ENCODE results near the gene FAM72A.
"Not testable (repeated sequence)": the region's sequence is repeated elsewhere in the genome, so short reads cannot be mapped to it uniquely, and the experiment has no call there.

FAM72A gene

DNA sequence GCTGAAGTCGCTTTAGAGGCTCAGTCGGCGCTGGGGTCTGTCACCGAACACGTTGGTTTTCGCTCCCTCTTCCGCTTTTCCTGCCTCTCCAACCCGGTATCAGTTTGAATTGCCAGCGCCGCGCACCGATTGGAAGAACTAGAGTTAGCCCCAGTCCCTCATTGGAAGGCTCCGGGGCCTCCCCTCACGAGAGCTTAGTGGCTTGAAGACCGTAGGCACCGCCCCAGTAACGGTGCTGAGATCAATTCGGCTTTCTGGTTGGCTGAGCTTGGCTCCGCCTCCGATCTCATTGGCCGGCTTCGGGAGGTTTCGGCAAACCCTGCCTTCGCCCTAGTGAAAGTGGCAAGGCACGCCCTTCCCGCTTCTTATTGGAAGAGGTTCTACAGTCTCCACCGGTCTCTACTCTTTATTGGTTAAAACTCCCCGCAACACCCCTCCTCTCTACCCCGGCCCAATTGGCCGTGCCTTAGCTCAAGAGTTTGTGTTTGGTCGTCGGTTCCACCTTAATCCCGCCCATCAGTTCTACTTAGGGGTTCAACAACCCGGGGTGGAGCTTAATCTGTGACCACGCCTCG is at the start of gene FAM72A:
Gene FAM72A (minus strand): TSS at position 51 of the 575 bp plus-strand sequence. CDS start 814 bp downstream, outside the sequence.
- H3K4me3 ChIP-seq (ENCODE audit: low read length), result peak within 1 kb of the TSS; percentile 54
- not testable (repeated sequence) for H3K4me1 ChIP-seq (ENCODE audit: insufficient read depth, low read length); H2AFZ ChIP-seq (ENCODE audit: low read depth, low read length); H3K36me3 ChIP-seq (ENCODE audit: insufficient read depth, low read length); H3K27me3 ChIP-seq (ENCODE audit: insufficient read depth, low read length); H3K9me3 ChIP-seq (ENCODE audit: low read length)

DNA sequence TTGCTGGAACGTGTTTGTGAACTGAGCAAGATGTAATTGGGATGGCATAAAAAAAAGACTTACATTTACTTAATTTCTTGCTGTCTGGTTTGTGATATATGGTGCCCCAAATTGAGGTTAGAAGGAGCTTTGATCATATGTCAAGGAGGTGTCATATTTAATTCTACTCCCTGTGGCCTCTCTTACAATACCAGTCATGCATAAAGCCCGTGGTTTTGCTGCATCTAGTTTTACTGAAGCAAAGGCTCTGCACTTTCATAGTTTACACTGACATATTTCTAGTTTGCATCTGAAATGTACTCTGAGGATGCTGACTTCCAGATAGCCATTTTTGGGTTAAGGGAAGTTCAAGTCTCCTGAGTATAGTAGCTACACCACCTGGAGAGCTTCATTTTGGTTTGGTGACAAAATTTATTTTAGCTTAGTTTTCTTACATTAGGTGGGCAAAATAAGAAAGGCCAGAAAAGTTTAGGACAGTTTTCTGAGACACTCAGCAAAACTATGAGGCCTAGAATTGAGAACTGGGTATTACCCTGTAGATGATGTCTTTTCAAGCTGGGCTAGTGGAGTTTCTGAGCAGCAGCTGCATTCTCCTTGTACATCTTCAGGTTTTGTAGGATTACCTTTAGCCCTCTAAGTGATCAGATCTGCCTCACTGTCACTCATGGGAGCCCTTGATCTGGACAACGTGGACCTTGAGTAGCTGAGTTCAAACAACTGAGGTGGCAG is 48.5 kb upstream of the FAM72A start:
- not testable (repeated sequence) for H2AFZ ChIP-seq (ENCODE audit: low read depth, low read length); H3K27me3 ChIP-seq (ENCODE audit: insufficient read depth, low read length); H3K4me1 ChIP-seq (ENCODE audit: insufficient read depth, low read length); H3K36me3 ChIP-seq (ENCODE audit: insufficient read depth, low read length); H3K4me3 ChIP-seq (ENCODE audit: low read length); H3K9me3 ChIP-seq (ENCODE audit: low read length)

DNA sequence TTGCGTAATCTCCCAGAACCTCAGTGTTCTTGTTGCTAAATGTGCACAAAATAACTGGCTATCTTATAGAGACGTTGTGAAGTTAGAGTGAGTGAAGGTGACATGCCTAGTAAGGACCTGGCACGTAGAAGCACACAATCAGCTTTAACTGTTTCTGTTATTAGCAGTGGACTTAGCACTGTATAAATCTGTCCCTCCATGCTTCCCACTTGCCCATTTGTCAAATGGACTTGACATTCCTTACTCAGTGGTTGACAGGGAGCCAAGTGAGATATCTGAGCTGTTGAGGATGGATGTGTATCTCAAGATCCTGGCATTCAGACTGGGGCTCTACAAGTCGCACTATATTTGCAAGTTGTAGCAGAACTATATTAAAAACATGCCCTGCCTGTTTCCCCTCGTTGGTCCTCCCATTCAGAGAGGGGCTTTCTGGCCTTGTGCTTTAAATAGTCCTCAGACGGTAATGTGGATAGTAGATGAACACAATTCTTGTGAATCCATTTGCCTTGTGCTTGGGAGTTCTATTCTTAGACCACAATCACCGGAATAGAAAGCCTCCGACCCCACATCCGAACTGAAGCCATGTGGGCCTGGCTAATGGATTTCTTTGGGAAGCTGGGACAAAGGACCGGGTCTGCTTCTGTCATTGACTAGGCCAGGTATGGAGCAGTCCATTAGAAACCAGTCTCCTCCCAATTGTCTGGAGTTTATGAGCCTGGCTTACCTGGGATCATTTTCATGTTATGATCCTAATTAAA is 43.7 kb upstream of the FAM72A start:
- H3K27me3 ChIP-seq (ENCODE audit: insufficient read depth, low read length); H3K36me3 ChIP-seq (ENCODE audit: insufficient read depth, low read length); H3K4me1 ChIP-seq (ENCODE audit: insufficient read depth, low read length); H3K4me3 ChIP-seq (ENCODE audit: low read length); H3K9me3 ChIP-seq (ENCODE audit: low read length); H2AFZ ChIP-seq (ENCODE audit: low read depth, low read length): not testable (repeated sequence)

DNA sequence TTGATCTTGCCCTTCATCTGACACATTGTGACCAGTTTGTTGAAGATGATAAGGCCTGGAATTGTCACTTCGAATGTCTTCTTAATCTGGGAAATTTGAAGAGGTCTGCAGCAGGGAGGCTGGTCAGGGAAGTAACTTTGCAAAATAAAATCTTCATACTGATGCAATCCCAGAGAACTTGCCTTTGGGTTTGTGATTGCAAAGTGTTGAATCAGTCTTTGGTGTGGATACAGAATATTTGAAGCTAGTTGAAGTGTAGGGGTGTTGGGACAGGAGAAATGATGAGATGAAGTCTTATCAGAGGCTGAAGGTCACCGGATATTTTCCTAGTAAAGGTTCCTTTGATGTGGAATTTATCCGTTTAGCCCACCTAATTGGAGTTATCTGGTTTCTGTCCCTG is 42.8 kb upstream of the FAM72A start:
- H3K4me1 ChIP-seq (ENCODE audit: insufficient read depth, low read length); H3K4me3 ChIP-seq (ENCODE audit: low read length); H2AFZ ChIP-seq (ENCODE audit: low read depth, low read length); H3K9me3 ChIP-seq (ENCODE audit: low read length); H3K27me3 ChIP-seq (ENCODE audit: insufficient read depth, low read length); H3K36me3 ChIP-seq (ENCODE audit: insufficient read depth, low read length): not testable (repeated sequence)

DNA sequence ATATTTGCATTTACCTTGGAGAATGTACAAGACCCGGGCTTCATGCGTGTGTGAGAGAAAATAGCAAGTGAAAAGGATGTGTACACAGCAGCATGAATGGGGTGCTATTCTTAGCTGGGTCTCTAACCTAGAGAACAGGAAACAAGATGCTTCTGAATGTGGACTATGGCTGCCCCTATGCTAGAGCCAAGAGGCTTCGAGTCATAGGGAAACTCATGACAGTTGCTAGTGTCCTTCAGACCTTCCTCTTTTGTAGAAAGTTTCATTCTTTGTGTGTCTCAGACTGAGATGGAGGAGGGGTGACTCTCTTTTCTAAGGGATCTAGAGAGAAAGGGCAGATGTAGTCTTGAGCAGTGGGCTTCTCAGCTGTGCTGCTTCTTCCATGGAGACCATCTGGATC is 40.7 kb upstream of the FAM72A start:
- not testable (repeated sequence) for H3K27me3 ChIP-seq (ENCODE audit: insufficient read depth, low read length); H3K4me1 ChIP-seq (ENCODE audit: insufficient read depth, low read length); H2AFZ ChIP-seq (ENCODE audit: low read depth, low read length); H3K36me3 ChIP-seq (ENCODE audit: insufficient read depth, low read length); H3K4me3 ChIP-seq (ENCODE audit: low read length); H3K9me3 ChIP-seq (ENCODE audit: low read length)

DNA sequence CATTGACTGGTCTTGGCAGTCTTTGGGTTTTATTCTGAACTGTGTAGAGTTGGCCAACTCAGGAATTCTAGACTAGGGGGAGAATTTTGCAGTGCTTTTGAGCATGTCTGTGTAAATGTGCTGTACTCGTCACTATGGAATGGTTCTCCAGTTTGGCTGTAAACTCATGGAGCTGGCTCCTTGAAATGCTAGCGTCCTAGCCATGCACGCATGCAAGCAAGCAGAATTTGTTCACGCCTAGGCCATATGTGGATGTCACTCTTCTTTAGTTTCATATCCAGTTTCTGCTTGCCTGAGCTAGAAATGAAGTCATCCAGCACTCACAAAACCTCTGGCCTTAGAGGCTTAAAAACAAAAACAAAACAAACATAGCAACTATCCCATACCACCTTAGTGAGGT is 37.6 kb upstream of the FAM72A start:
- H3K9me3 ChIP-seq (ENCODE audit: low read length); H3K27me3 ChIP-seq (ENCODE audit: insufficient read depth, low read length); H3K4me3 ChIP-seq (ENCODE audit: low read length); H3K4me1 ChIP-seq (ENCODE audit: insufficient read depth, low read length); H3K36me3 ChIP-seq (ENCODE audit: insufficient read depth, low read length); H2AFZ ChIP-seq (ENCODE audit: low read depth, low read length): not testable (repeated sequence)

DNA sequence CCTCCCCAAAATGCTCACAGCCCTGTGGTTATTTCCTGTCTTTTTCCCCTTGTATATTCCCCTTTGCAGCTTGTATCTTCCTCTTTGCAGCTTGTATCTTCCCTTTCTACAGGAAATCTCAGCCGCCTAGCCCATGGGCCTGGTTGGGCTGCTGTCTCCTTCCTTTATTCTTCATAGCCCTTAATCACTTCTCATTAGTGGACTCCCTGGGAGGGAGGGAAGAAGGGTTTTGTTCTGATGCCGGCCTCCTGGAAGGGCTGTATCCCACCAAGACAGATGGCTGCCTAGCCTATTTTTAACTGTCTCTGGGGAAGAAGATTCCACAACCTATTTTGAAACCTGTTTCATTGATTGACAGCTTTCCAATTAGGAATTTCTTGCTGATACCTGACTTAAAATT is 32.6 kb upstream of the FAM72A start:
- H2AFZ ChIP-seq (ENCODE audit: low read depth, low read length); H3K9me3 ChIP-seq (ENCODE audit: low read length); H3K36me3 ChIP-seq (ENCODE audit: insufficient read depth, low read length); H3K27me3 ChIP-seq (ENCODE audit: insufficient read depth, low read length); H3K4me1 ChIP-seq (ENCODE audit: insufficient read depth, low read length); H3K4me3 ChIP-seq (ENCODE audit: low read length): not testable (repeated sequence)

DNA sequence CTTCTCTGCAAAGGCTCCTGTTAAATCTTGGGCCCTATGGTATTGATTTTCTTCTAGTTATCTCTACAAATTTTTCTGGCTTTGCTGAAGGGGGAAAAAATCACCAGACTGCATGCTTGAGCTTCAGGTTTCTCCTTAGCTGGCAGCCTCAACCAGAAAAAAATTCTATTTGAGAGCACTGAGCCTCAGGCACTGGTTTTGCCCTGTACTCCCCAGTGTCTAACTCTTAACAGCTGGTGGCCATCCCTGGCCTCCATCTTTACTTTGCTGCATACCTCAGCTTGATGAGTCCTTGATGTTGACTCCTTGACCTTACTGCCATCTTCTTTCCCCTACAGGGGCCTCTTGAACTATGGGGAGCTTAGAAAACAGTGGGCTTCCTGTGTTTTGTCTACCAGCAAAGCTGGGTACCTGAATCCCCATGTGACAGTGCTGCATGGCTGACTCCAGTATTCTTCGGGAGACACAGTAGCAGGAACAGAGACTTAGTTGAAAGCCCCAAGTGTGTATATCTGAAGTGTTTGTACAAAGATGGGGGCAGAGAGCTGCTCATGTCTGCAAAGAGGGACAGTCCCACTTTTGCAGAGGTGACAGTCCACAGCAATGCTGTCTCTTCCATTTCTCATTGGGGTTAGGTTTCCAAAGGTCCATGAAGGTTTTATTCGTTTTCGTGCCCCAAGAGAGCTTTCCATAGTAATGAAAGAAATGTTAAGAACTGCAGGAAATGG is 31.7 kb upstream of the FAM72A start:
- not testable (repeated sequence) for H3K27me3 ChIP-seq (ENCODE audit: insufficient read depth, low read length); H2AFZ ChIP-seq (ENCODE audit: low read depth, low read length); H3K4me1 ChIP-seq (ENCODE audit: insufficient read depth, low read length); H3K36me3 ChIP-seq (ENCODE audit: insufficient read depth, low read length); H3K4me3 ChIP-seq (ENCODE audit: low read length); H3K9me3 ChIP-seq (ENCODE audit: low read length)

DNA sequence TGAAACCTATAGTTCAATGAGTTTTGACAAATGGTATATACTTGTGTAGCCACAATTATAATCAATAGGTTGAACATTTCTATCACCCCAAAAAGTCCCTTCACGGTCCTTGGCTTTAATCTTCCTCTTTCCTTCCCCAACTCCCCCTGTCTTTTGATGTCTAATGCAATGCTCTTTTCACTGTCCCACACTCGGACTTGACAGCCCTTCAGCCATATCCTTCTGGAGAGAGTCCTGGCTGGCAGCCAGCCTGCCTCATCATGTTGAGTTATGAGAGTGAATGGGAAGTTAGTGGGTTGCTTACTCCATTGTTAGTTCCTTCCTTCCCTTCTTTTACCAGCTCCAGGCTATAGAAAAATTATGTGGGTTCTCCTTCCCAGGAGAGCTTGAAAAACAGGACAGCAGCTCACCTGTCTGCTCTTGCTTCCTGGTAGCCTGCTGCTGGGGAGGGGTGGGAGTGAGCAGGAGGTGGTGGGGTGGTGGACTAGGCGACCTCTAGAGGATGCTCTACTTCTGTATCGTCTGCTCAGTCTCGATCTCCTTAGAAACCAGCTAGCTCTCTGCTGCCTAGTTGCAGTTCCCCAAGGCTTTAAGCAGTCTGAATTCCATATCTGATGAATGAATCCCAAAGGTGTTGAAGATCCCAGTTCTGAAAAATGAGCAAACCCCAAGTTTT is 30.5 kb upstream of the FAM72A start:
- H3K4me1 ChIP-seq (ENCODE audit: insufficient read depth, low read length); H2AFZ ChIP-seq (ENCODE audit: low read depth, low read length); H3K36me3 ChIP-seq (ENCODE audit: insufficient read depth, low read length); H3K4me3 ChIP-seq (ENCODE audit: low read length); H3K27me3 ChIP-seq (ENCODE audit: insufficient read depth, low read length); H3K9me3 ChIP-seq (ENCODE audit: low read length): not testable (repeated sequence)

DNA sequence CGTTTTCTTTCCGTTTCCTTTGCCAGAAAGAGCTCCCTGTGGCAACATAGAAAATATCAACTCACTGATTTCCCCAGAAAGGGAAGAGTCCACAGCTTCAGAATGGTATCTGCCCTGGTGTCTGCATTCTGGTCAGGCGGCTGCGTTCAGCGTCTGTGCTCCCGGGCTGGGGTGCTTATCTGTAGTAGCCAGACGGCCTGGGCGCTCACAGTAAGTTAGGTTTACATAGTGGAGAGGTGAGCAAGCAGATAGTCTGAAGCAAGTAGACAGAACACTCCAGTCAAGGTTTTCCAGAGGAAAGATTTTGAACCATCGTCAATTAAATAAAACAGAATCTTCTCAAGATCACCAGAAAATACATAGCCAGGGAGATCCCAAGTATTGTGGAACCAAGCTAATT is 29.4 kb upstream of the FAM72A start:
- not testable (repeated sequence) for H3K27me3 ChIP-seq (ENCODE audit: insufficient read depth, low read length); H3K36me3 ChIP-seq (ENCODE audit: insufficient read depth, low read length); H3K9me3 ChIP-seq (ENCODE audit: low read length); H3K4me3 ChIP-seq (ENCODE audit: low read length); H2AFZ ChIP-seq (ENCODE audit: low read depth, low read length); H3K4me1 ChIP-seq (ENCODE audit: insufficient read depth, low read length)

DNA sequence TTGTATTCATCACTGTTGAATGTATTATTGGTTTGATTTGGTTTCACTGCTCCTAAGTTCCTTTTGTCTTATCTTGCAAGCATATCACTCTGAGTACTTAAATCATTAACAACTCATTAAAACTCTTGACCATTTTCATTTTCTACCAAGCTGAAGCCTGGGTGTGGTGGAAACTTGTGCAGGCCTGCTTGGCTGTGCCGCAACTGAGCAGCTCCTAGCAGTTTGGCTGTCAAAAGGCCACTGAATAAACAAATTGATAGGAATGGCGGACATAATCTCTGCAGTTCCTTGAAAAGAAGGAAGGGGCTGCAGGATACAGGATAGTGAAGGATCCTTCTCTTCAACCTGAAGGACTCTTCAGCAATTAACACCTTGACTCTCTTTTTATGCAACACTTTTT is 26.6 kb upstream of the FAM72A start:
- H3K4me1 ChIP-seq (ENCODE audit: insufficient read depth, low read length); H3K4me3 ChIP-seq (ENCODE audit: low read length); H3K36me3 ChIP-seq (ENCODE audit: insufficient read depth, low read length); H2AFZ ChIP-seq (ENCODE audit: low read depth, low read length); H3K9me3 ChIP-seq (ENCODE audit: low read length); H3K27me3 ChIP-seq (ENCODE audit: insufficient read depth, low read length): not testable (repeated sequence)

DNA sequence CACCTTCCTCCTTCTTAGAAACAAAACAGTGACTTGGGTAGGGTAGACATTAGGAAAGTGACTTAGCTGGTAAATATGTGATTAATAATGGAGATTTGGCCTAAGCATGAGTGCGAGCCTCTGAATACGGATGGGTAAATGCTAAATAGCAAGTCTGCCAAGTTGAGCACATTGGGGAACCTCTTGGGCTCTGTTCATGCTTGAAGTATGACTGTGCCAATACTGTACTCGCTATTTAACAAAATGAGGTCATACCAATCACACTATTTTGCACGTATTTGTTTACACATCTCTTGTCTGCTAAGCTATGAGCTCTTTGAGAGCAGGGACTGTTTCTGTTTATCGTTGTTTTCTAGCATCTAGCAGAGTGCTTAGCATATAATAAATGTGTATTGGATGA is 24.2 kb upstream of the FAM72A start:
- H3K9me3 ChIP-seq (ENCODE audit: low read length); H2AFZ ChIP-seq (ENCODE audit: low read depth, low read length); H3K36me3 ChIP-seq (ENCODE audit: insufficient read depth, low read length); H3K4me3 ChIP-seq (ENCODE audit: low read length); H3K27me3 ChIP-seq (ENCODE audit: insufficient read depth, low read length); H3K4me1 ChIP-seq (ENCODE audit: insufficient read depth, low read length): not testable (repeated sequence)

DNA sequence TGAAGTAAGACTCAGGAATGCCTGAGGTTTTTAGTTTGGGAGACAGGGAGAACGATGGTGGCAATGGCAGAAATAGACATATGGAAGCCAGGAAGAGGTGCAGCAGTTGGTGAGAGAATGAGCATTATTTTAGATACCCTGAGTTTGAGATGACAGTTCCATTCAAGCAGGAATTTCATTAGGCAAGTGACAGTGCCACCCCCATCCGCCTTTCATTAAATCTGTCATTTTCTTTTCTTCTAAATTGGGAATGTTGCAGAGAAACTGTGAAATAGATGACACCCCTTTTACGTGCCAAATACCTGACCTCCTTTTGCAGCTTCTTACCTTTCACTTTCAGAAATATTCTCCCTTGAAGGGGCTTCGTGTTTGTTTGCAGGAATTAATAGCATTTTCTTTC is 22.7 kb upstream of the FAM72A start:
- not testable (repeated sequence) for H3K9me3 ChIP-seq (ENCODE audit: low read length); H2AFZ ChIP-seq (ENCODE audit: low read depth, low read length); H3K36me3 ChIP-seq (ENCODE audit: insufficient read depth, low read length); H3K4me1 ChIP-seq (ENCODE audit: insufficient read depth, low read length); H3K27me3 ChIP-seq (ENCODE audit: insufficient read depth, low read length); H3K4me3 ChIP-seq (ENCODE audit: low read length)

Measured in neuron (in vitro differentiated cells).